HFF-Myc (cell line): Measurements from ENCODE around the gene SGIP1.
A peak's percentile ranks its signal among the peaks of the same experiment; 100 is the strongest.

Experiments used
- DNase-seq: peaks from one replicate; pipeline ENCODE4 v3.0.0-alpha.2; 2011; ENCODE audit warnings: low read depth; ENCODE audit errors: extremely low read depth
- H3K4me3 ChIP-seq: replicated peaks from 2 replicates; pipeline ENCODE4 v1.5.1; 2011; ENCODE audit warnings: low read depth, mild to moderate bottlenecking, control low read depth, low read length
- TF ChIP-seq, protein P1 (sequence below): IDR thresholded peaks from 2 replicates; pipeline ENCODE4 v1.5.1; 2012; ENCODE audit warnings: mild to moderate bottlenecking, low read depth, low read length, control low read depth; ENCODE audit errors: missing control alignments

The SGIP1 gene

DNA sequence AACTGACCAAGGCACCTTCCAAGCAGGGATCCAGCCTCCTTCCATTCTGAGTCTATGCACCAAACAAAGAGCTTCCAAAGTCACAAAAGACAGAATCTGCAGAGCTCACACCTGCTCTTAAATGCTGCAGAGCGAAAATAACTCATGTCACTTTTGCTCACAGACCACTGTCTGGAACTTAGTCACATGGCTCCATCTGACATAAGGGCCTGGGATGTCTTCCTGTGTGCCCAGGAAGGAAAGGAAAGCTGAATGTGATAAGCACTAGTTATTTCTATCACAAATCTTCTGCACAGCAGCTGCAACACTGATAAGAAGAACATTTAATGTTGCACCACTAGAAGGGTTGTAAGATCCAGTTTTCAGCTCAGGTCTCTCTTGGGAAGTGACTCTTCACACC, 39.5 kb upstream of the SGIP1 start:
- DNase-seq = no peak
- TF ChIP-seq, protein P1, sequence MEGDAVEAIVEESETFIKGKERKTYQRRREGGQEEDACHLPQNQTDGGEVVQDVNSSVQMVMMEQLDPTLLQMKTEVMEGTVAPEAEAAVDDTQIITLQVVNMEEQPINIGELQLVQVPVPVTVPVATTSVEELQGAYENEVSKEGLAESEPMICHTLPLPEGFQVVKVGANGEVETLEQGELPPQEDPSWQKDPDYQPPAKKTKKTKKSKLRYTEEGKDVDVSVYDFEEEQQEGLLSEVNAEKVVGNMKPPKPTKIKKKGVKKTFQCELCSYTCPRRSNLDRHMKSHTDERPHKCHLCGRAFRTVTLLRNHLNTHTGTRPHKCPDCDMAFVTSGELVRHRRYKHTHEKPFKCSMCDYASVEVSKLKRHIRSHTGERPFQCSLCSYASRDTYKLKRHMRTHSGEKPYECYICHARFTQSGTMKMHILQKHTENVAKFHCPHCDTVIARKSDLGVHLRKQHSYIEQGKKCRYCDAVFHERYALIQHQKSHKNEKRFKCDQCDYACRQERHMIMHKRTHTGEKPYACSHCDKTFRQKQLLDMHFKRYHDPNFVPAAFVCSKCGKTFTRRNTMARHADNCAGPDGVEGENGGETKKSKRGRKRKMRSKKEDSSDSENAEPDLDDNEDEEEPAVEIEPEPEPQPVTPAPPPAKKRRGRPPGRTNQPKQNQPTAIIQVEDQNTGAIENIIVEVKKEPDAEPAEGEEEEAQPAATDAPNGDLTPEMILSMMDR = no peak
- H3K4me3 ChIP-seq = no peak overlapping the region

DNA sequence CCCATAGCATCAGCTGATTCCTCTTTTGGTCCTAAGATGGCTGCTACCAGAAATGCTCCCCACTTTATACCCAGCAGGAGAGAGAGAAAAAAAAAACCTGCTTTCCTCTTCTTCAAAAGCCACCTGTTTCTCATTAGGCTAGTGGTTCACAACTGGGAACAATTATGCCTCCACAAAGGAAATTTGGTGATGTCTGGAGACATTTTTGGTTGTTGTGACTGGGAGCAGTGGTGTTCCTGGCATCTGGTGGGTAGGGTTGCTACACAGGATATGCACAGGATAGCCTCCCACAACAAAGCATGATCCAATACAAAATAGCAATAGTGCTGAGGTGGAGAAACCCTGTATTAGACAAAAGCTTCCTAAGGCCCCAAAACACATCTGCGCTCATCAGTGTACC, 38.5 kb upstream of the SGIP1 start:
- peak; percentile 90 for DNase-seq
- H3K4me3 ChIP-seq = no peak overlapping the region
- TF ChIP-seq, protein P1 = no peak

DNA sequence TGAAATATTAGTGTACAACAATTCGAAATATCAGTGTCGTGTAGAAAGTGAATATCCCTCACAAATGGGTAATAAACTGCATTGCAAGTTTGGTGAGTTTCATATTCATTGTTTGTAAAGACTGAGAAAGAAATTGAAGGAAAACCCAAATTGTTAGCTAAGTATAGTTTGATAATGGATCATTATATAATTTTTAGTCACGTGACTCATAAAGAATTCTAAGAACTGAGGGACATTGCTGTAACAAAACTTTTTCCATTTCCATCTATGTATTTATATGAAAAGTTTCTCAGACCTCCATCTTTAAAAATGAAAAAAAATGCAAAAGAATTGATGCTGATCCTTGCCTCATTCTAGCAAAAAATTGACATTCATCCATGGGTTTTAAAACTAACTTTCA, 36.0 kb upstream of the SGIP1 start:
- H3K4me3 ChIP-seq = no peak overlapping the region
- DNase-seq = no peak
- TF ChIP-seq, protein P1 = no peak

DNA sequence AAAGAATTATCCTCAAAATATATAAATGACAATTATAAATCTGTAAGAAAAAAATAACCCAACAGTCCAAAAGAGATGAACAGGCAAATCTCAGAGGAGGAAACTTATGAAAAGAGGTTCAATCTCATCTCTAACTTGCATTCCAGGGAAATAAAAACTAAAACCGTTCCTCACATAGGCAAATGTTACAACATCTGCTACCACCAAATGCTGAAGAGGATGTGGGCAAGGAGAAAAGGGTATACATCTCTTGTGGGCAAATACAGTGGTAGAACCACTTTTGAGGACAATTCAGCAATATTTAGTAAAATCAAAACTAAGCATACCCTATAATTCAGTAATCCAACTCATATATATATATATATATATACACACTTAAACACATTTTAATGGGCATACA, 33.7 kb upstream of the SGIP1 start:
- DNase-seq = no peak
- TF ChIP-seq, protein P1 = no peak
- H3K4me3 ChIP-seq = no peak overlapping the region

DNA sequence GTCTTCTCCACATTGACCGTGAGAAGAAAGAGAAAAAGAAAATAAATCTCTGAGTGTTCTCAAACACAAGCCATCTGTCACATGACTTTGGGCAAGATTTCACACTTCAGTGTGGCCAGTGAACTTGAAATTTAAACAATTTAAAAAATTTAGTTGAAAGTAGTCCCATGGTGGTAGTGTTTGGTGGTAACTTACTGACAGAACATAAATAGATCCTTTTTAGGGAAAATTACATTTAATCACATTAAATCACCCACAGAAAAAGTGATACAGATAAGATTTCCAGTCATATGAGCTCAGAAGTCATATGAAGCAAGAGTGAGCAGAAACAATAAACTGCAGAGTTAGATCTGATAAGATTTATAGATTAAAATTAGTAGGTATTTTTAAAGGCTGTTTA, 31.9 kb upstream of the SGIP1 start:
- TF ChIP-seq, protein P1 = no peak
- DNase-seq = no peak
- H3K4me3 ChIP-seq = no peak overlapping the region

DNA sequence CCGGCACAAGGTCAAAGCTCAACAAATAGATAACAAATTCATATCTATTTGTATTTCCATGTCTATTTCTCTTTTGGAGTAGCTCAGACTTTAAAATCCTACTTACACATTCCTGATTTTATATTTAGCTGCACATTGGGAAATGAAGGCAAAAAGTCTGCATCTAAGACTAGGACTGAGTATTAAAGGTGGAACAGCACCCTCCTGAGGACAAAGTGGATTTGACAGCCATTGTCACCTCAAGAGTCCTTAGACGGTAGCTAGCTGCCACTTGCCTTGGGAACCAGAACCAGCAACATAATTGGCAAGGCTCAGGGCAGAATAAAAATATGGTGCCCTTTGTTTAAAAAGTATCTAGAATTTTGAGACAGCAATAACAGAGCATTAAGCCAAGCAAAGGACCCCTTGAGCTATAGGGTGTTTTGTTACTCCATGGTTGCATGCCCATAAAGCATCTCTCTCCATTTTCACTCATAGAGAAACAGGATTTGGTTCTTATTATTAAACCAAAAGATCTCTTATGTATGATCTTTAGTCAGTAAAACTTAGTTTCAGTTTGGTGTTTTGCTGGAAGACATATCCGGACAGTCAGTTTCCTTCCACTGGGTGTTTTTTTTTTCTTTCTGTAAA, 30.0 kb upstream of the SGIP1 start:
- no peak overlapping the region for H3K4me3 ChIP-seq
- peak; percentile 63 for DNase-seq
- TF ChIP-seq, protein P1 = peak; percentile 74
